ENCODE data around the gene SP9.

SP9 gene

GRCh38 chr2:174333372-174334277 is 1.1 kb upstream of the SP9 start:
- peak; percentile 31 for DNase-seq (ENCODE audit: low read depth, low spot score)

GRCh38 chr2:174334278-174334715 is 457 bp upstream of the SP9 start:
- DNase-seq (ENCODE audit: low read depth, low spot score), result peak; percentile 10

- peak; percentile 39 for DNase-seq (ENCODE audit: low read depth, low spot score)
Measured at GRCh38 chr2:174335254-174335987, 667 bp downstream of the SP9 start.

GRCh38 chr2:174335988-174336500 is 1.3 kb downstream of the SP9 start:
- peak; percentile 53 for DNase-seq (ENCODE audit: low read depth, low spot score)

- peak; percentile 56 for DNase-seq (ENCODE audit: low read depth, low spot score)
Measured at GRCh38 chr2:174336501-174337336, 2.0 kb downstream of the SP9 start.

GRCh38 chr2:174337337-174338146 is 2.8 kb downstream of the SP9 start:
- peak; percentile 67 for DNase-seq (ENCODE audit: low read depth, low spot score)

- DNase-seq (ENCODE audit: low read depth, low spot score), result no peak
Measured at GRCh38 chr2:174338147-174338605, 3.4 kb downstream of the SP9 start.

GRCh38 chr2:174338671-174339560 is 4.2 kb downstream of the SP9 start:
- peak; percentile 17 for DNase-seq (ENCODE audit: low read depth, low spot score)

GRCh38 chr2:174339561-174340399 is 5.0 kb downstream of the SP9 start:
- DNase-seq (ENCODE audit: low read depth, low spot score), result peak; percentile 28

- DNase-seq (ENCODE audit: low read depth, low spot score), result peak; percentile 9
Measured at GRCh38 chr2:174340400-174341292, 5.9 kb downstream of the SP9 start.

GRCh38 chr2:174341293-174341994 is 6.7 kb downstream of the SP9 start:
- DNase-seq (ENCODE audit: low read depth, low spot score), result peak; percentile 95

- no peak for DNase-seq (ENCODE audit: low read depth, low spot score)
Measured at GRCh38 chr2:174341995-174342685, 7.4 kb downstream of the SP9 start.

- DNase-seq (ENCODE audit: low read depth, low spot score), result peak; percentile 29
Measured at GRCh38 chr2:174342686-174343342, 8.1 kb downstream of the SP9 start.

GRCh38 chr2:174343343-174343622 is 8.5 kb downstream of the SP9 start:
- no peak for DNase-seq (ENCODE audit: low read depth, low spot score)

- DNase-seq (ENCODE audit: low read depth, low spot score), result peak; percentile 18
Measured at GRCh38 chr2:174343623-174344455, 9.1 kb downstream of the SP9 start.
